ENCODE measurements around the gene NHSL2.

Gene NHSL2

GRCh38 chrX:72097098-72097497 lies 186.5 kb downstream of the NHSL2 start:
- DNase-seq (ENCODE audit: low read depth, low spot score) = no peak
- POLR2A ChIA-PET = no interaction called here
- TF ChIP-seq CTCF (IDR thresholded peaks at IDR 0.05; ENCODE audit: insufficient read depth, low read length, missing control alignments) = no peak

DNA sequence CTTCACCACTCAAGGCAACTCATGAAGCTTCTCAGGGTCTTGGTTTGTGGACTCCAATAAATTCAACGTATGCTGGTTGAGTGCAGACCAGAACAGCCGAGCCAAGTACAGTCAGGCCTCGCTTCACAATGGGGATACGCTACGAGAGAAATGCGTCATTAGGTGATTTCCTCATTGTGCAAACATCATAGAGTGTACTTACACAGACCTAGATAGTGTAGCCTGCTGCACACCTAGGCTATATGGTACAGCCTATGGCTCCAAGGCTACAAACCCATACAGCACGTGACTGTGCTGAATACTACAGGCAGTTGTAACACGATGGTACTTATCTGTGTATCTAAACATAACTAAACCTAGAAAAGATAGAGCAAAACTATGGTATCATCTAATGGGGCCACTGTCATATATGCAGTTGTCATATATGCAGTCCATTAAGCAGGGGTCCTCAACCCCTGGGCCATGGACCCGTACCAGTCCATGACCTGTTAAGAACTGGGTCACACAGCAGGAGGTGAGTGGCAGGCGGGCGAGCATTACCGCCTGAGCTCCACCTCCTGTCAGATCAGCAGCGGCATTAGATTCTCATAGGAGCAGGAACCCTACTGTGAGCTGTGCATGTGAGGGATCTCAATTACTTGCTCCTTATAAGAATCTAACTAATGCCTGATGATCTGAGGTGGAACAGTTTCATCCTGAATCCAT lies 189.6 kb downstream of the NHSL2 start:
- no peak overlapping the region for H3K4me3 ChIP-seq (ENCODE audit: low read depth, low read length)
- no peak for DNase-seq (ENCODE audit: low read depth, low spot score)
- ChIA-PET POLR2A (no interaction called here), CTCF (no interaction called here)
- no peak for TF ChIP-seq CTCF (IDR thresholded peaks at IDR 0.05; ENCODE audit: insufficient read depth, low read length, missing control alignments)

More at GRCh38 chrX:72097098-72097497, 186.5 kb downstream of the NHSL2 start:
- CTCF ChIA-PET = interaction anchor here (1.5 kb wide), 1 partner anchor 29 kb away, joined by 7 read pairs; no protein-coding TSS in a partner anchor
- H3K4me3 ChIP-seq (ENCODE audit: low read depth, low read length) = no peak overlapping the region

- CTCF ChIA-PET = no interaction called here
- TF ChIP-seq CTCF (IDR thresholded peaks at IDR 0.05; ENCODE audit: insufficient read depth, low read length, missing control alignments) = no peak
- POLR2A ChIA-PET = no interaction called here
- no peak for DNase-seq (ENCODE audit: low read depth, low spot score)
- H3K4me3 ChIP-seq (ENCODE audit: low read depth, low read length) = no peak overlapping the region
These were observed 190.2 kb downstream of the NHSL2 start for GRCh38 chrX:72100824-72101351.

DNA sequence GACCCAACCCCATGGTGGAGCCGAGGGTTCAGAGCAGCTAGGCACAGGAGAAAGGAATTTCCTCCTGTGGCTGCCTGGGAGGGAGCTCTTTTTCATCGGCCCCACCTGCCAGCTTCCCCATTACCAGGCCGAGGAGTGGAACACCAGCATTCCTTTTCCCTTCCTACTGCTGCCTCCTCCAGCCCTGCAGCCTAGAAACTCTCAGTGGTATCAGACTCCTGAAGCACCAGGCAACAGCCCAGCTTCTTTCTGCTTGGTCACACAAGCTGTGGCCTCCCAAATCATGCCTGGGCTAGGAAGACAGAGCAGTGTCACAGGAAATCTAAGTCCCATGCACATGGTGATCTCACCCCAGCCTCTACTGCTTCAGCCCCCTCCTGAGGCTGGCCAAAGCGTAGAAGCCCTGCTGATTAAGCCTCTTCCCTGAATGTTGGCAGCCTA lies 191.0 kb downstream of the NHSL2 start:
- CTCF ChIA-PET = no interaction called here
- H3K4me3 ChIP-seq (ENCODE audit: low read depth, low read length) = no peak overlapping the region
- POLR2A ChIA-PET = no interaction called here
- TF ChIP-seq CTCF (IDR thresholded peaks at IDR 0.05; ENCODE audit: insufficient read depth, low read length, missing control alignments) = no peak
- DNase-seq (ENCODE audit: low read depth, low spot score) = no peak

GRCh38 chrX:72102126-72102525 lies 191.5 kb downstream of the NHSL2 start:
- TF ChIP-seq CTCF (IDR thresholded peaks at IDR 0.05; ENCODE audit: insufficient read depth, low read length, missing control alignments) = no peak
- CTCF ChIA-PET = no interaction called here
- DNase-seq (ENCODE audit: low read depth, low spot score) = no peak
- POLR2A ChIA-PET = no interaction called here
- no peak overlapping the region for H3K4me3 ChIP-seq (ENCODE audit: low read depth, low read length)

DNA sequence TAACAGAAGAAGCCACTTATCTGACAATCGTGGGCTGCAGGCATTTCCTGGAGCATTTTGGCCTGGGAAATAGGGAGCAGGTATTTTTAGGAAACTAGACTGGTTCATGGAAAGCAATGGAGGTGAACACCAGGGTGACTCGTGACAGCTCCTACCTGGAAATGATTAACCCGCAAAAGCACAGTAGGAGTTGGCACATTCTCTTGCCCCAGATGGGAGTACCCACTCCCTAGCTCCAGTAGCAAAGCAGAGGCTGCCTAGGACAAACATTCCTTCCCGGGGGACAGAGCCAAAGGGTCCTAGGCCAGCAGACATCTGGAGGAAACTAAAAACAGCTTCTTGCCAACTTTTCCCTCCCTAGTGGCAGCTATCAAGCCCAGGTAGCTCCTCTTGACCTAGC lies 192.1 kb downstream of the NHSL2 start:
- ChIA-PET CTCF (interaction anchor here (1.4 kb wide), 1 partner anchor 23 kb away, joined by 3 read pairs; no protein-coding TSS in a partner anchor), POLR2A (no interaction called here)
- no peak for DNase-seq (ENCODE audit: low read depth, low spot score)
- no peak overlapping the region for H3K4me3 ChIP-seq (ENCODE audit: low read depth, low read length)
- TF ChIP-seq CTCF (IDR thresholded peaks at IDR 0.05; ENCODE audit: insufficient read depth, low read length, missing control alignments) = no peak
